Erythroblast (primary cell): ENCODE measurements around the gene REN.

Experiments
- GATA1 ChIP-seq: IDR thresholded peaks from 2 replicates; pipeline ENCODE4 v1.6.1; 2011; ENCODE audit warnings: low read depth, mild to moderate bottlenecking, control low read depth, low read length, moderate library complexity
- POLR2A ChIP-seq: IDR thresholded peaks from 2 replicates; pipeline ENCODE4 v1.6.1; 2011; ENCODE audit warnings: mild to moderate bottlenecking, low read length

GRCh38 chr1:204154568-204155255 lies 11.4 kb downstream of the REN start:
- TF ChIP-seq POLR2A (no peak), GATA1 (no peak)
